Activated CD8-positive, alpha-beta memory T cell treated with anti-CD3 and anti-CD28 coated beads for 48 hours (primary cell): ENCODE data around the gene DND1.
"Not testable (repeated sequence)": the region's sequence is repeated elsewhere in the genome, so short reads cannot be mapped to it uniquely, and the experiment has no call there.

Source experiments
- DNase-seq, 3 experiments: peaks; one replicate each; pipeline ENCODE4 v3.0.0-alpha.2; 2020; ENCODE audit warnings: low read depth in 2 of 3, low spot score in 2 of 3

Gene DND1

DNA sequence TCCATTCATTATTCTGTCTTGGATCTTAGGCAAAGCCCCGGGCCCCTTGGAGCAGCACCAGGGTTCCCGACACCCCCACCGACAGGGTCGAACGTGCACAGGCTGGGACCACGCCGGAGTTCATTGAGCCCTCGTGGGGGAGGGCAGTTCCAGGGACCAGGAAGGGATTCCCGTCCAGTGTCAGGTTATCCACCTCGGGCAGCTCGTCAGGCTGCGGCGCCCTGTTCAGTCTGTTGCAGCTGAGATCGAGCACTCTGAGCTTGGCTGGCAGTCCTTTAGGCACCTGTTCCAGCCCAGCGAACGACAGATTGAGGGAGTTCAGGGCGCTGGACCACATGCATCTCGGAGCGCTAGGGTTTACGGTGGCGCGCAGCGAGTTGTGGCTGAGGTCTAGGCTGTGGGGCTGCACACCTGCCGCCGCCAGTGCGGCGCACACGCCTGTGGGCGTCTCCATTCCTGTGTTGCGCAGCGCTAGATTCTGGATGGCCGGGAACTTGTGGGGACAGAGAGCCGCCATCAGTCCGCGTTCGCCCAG, 41.5 kb downstream of the DND1 start:
- peak in 1 of 3 experiments; percentile 2 for DNase-seq

DNA sequence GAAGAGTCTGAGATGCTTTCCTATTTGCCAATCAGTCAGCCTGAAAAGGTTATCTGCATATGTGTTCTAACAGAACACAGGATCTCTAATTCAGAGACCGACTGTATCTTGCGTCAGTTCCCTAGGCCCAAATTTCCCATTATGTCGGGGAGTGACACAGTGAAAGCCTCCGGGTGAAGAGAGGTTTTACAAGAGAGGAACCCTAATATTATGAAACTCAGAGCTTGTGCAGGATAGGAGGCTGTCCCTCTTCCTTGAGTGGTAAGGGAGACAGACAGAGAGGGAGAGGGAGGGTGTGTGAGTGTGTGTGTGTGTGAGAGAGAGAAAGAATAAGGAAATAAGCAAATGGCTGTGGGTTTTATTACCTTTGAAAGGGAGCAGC, 42.3 kb downstream of the DND1 start:
- DNase-seq: no peak

DNA sequence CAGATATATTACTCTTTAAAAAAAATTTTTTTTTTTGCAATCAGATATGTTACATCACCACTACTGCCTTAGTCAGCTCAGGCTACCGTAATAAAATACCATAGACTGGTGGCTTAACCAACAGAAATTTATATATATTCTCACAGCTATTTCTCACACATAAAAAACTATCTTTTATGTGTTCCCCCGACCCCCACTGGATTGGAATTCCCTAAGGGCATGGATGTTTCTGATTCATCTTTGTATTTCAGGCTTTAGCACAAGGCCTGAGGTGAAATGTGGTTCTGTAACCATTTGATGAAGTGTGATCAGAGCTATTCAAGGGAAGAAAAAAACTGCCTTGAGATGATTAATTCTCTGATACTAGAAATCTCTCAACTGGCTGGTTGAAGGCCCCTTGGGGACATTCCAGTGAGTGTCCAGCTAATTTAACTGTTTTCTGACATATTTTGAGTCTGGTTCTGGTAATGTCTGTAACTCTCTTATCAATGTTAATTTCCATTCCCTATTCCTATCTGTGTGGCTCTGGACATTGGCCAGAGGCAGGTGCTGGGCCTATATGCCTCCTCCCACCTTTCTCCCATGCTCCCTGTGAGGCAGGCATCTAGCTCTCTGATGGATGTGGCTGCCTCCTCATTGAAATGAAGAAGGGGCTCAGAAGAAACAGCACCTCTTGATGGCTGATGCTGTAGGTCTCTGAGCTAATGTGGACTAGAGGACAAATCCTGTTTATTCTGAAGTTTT, 42.9 kb downstream of the DND1 start:
- DNase-seq: no peak

DNA sequence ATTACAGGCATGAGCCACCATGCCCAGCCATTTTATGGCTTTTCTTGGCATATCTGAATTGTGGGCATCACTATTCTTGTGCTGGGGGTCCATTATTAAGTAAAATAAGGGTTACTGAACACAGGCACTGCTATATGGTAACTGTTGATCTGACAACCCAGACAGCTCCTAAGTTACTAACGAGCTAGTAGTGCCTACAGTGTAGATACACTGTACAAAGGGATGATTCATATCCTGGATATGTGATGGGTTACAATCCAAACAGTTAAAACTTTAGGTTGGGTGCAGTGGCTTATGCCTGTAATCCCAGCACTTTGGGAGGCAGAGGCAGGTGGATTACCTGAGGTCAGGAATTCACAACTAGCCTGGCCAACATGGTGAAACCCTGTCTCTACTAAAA, 44.7 kb downstream of the DND1 start:
- DNase-seq: no peak

DNA sequence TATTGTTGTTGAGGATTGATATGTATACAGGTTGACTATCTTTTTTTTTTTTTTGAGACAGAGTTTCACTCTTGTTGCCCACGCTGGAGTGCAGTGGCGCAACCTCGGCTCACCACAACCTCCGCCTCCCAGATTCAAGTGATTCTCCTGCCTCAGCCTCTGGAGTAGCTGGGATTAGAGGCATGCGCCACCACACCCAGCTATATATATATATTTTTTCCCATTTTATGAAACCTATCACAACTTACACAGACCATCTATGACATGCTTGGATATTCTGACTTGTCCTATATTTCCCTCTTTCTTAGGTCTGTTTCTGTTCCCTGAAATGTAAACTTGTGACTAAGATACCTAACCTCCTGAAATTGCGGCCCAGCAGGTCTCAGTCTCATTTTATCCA, 45.4 kb downstream of the DND1 start:
- no peak for DNase-seq

DNA sequence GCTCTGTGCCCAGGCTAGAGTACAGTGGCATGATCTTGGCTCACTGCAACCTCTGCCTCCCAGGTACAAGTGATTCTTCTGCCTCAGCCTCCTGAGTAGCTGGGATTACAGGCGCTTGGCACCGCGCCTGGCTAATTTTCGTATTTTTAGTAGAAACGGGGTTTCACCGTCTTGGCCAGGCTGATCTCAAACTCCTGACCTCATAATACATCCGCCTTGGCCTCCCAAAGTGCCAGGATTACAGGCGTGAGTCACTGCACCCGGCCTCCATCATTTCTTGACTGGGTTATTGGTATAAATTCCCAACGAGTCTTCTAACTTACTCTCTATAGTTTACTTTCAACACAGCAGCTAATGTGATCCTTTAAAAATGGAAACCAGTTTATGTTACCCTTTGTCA, 48.5 kb downstream of the DND1 start:
- DNase-seq: not testable (repeated sequence)

DNA sequence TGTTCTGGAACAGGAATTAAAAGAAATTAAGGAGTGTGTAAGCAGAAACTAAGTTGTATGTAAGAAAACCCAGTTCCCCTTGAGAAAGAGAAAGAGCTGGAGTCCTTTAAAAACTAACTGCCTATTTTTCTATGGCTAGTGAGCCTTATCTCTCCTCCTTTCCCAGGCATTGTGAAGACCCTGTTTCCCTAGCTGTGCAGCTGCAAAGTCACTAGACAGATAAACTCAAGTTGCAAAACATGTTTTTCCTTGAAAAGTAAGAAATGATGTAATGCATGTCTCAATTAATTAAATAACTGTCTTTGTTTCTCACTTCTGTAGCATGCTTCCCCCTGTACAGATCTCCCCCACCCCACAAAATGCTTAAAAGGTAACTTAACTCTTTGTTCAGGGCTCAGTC, 50.3 kb downstream of the DND1 start:
- not testable (repeated sequence) for DNase-seq

DNA sequence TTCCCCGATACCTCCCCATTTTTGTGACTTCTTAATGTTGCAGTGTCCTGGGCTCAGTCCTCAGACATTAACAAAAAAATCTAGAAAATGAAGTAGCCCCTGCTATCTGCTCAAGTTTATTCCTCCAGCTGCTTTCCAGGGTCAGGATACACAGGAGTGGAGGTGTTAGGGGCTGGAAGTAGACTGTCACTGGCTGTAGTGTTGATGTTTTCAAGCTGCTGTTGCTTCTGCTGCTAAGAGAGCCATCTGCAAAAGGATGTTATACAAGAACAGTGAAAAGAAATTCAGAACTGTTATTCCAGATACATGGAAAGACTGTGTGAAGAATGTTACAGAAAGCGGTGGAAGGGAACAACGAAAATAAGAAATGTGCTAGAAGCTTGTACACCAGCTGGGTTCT, 51.1 kb downstream of the DND1 start:
- no peak for DNase-seq
